ENCODE measurements around the gene PGAP3. TPM values are rescaled to one million over a fixed set of nuclear protein-coding genes. Genes with fewer than 3 reads are reported as not detected.

Gene PGAP3
- total and polyA plus RNA-seq, 2 of the 4 experiments (the other 2 are of a cell fraction) = 4.3 to 9.8 TPM

- H3K18ac ChIP-seq (ENCODE audit: low read depth, low read length) = no peak overlapping the region
- no CpG with 5 or more reads among the region's 2 CpGs for WGBS, 2 experiments (ENCODE audit: extremely low coverage in 2 of 2, insufficient read length in 1 of 2)
- in situ Hi-C loops (cut with MboI; ENCODE audit: low sequenced_read_pairs) (no loop called here), dilution Hi-C loops (cut with HindIII; ENCODE audit: low sequenced_read_pairs, unreplicated experiment) (no loop called here), intact Hi-C loops (cut with micrococcal nuclease) (no loop called here)
- DNase-seq (peak; percentile 44), ATAC-seq (ENCODE audit: low read depth) (peak; percentile 28; the same call in 1 of the 2 replicates)
- no peak overlapping the region for H3K4me3 ChIP-seq (ENCODE audit: insufficient read depth, low read depth, low read length)
- no peak overlapping the region for H3K56ac ChIP-seq (ENCODE audit: extremely low read depth, insufficient read depth, low read length)
- no peak overlapping the region for H3K4ac ChIP-seq (ENCODE audit: low read depth, low read length)
- no peak overlapping the region for H2AFZ ChIP-seq (replicated peaks; ENCODE audit: low read length, poor library complexity)
- H3K79me1 ChIP-seq (ENCODE audit: low read depth in 1 of 2, low read length in 2 of 2) = peaks cover 15 to 32% of the 10 kb centered on the region in 2 experiments
- H3K14ac ChIP-seq (replicated peaks; ENCODE audit: low read depth, low read length) = no peak overlapping the region
- no peak overlapping the region for H2BK15ac ChIP-seq (ENCODE audit: low read depth, low read length)
- CTCF ChIA-PET = interaction anchor here (1.1 to 2.5 kb wide), 4 partner anchors 11 to 34 kb away, joined by 3 to 9 read pairs (median 6); partner anchors contain the start of gene PNMT
- peaks cover 18% of the 10 kb centered on the region for H3K9me1 ChIP-seq (ENCODE audit: insufficient read depth, low read length)
- no peak overlapping the region for H3K23ac ChIP-seq (ENCODE audit: low read depth, low read length)
- H3K9ac ChIP-seq (ENCODE audit: low read depth, low read length) = no peak overlapping the region
- H4K8ac ChIP-seq (ENCODE audit: low read depth in 2 of 2, low read length in 2 of 2) = no peak overlapping the region; a peak in 1 of 4 replicates
- no peak overlapping the region for H2AK9ac ChIP-seq (replicated peaks; ENCODE audit: low read depth, low read length, poor library complexity)
- POLR2A ChIA-PET (ENCODE audit: unreplicated experiment) = no interaction called here
- no peak overlapping the region for H2BK120ac ChIP-seq (ENCODE audit: low read depth, low read length)
- H3K4me2 ChIP-seq (ENCODE audit: low read depth, low read length) = no peak overlapping the region
- H3K27me3 ChIP-seq (ENCODE audit: control insufficient read depth, insufficient read depth, low read length) = peaks cover 31% of the 10 kb centered on the region
- H4K5ac ChIP-seq (ENCODE audit: low read depth, low read length) = no peak overlapping the region
- no peak overlapping the region for H3K27ac ChIP-seq (ENCODE audit: insufficient read depth, low read length)
- no peak overlapping the region for H4K91ac ChIP-seq (ENCODE audit: insufficient read depth, low read depth, low read length)
- H3K4me1 ChIP-seq (ENCODE audit: control insufficient read depth, insufficient read depth, low read length) = peaks cover 15% of the 10 kb centered on the region
- no TSS peak for BruUV-seq (replicated peaks)
- peaks cover 1% of the 10 kb centered on the region; the same call in 1 of the 2 replicates for H4K20me1 ChIP-seq (ENCODE audit: insufficient read depth, low read length)
- H2AK5ac ChIP-seq (ENCODE audit: low read depth, low read length) = 0 out of 2 replicates have a peak overlapping the region, but pooled peaks have one; percentile 57
- H3K36me3 ChIP-seq (ENCODE audit: control insufficient read depth, insufficient read depth, low read length) = no peaks in the 10 kb centered on the region
- no peaks in the 10 kb centered on the region for H3K9me3 ChIP-seq (ENCODE audit: control insufficient read depth, insufficient read depth, low read length)
- no peak overlapping the region for H2BK5ac ChIP-seq (ENCODE audit: low read depth, low read length, poor library complexity, severe bottlenecking)
- TF ChIP-seq CEBPB (IDR thresholded peaks at IDR 0.05; ENCODE audit: low read depth, low read length) = no peak
- no peak for TF ChIP-seq POLR2A (IDR thresholded peaks at IDR 0.05; ENCODE audit: low read depth, low read length)
- peak; percentile 54; the same call in 1 of the 2 replicates for TF ChIP-seq SMC3 (IDR thresholded peaks at IDR 0.05; ENCODE audit: low read depth, low read length)
- TF ChIP-seq BHLHE40 (IDR thresholded peaks at IDR 0.05; ENCODE audit: low read depth, low read length) = no peak
- TF ChIP-seq CTCF (conservative IDR thresholded peaks at IDR 0.05; ENCODE audit: low read depth, low read length) = peak; percentile 73
- peak; percentile 36 for TF ChIP-seq RAD21 (IDR thresholded peaks at IDR 0.05; ENCODE audit: low read length)
- H2BK20ac ChIP-seq (ENCODE audit: low read depth, low read length) = no peak overlapping the region
These were observed 53.4 kb downstream of the PGAP3 start for GRCh38 chr17:39634384-39634871.

All from IMR-90 (cell line).